Gastroesophageal sphincter (tissue), 3 donors: ENCODE data around the gene TFEB.

Source experiments
- CTCF ChIP-seq, 4 experiments: fragments of 200-600 bp in 2 of 4; fragments of 450-650 bp in 2 of 4; sonication (generic) in 1 of 4; IDR thresholded peaks; one replicate each; pipeline ENCODE4 v1.5.1; 2017 to 2019; ENCODE audit warnings: antibody characterized with exemption in 4 of 4, mild to moderate bottlenecking in 2 of 4, moderate library complexity in 2 of 4
- POLR2A ChIP-seq, 2 donors: fragments of 450-650 bp; IDR thresholded peaks; one replicate each; pipeline ENCODE4 v1.6.1; 2017; ENCODE audit warnings: antibody characterized with exemption in 2 of 2, mild to moderate bottlenecking in 2 of 2, moderate library complexity in 1 of 2

DNA sequence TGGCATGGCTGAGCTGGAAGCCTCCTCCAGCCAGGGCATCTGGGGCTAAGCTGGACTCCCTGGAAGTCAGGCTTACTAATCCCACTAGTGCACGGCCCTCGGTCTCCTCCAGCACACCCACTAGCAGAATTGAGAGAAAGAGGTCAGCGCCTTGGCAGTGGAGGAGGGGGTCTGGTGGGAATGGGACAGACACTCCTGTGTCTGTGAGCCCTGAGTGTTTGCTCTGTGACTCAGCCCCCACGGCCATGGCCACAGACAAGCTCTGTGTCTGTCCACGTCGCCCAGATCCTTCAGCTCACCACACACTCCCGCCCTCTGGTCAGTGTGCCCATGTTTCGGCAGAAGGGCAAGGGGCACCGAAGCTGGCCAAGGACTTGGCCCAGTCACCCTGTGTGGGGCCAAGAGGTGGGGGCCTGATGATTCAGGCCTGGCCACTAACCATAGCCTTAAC is 88.3 kb downstream of the TFEB start:
- TF ChIP-seq CTCF (IDR thresholded peaks at IDR 0.05): no peak
- no peak for TF ChIP-seq POLR2A (IDR thresholded peaks at IDR 0.05)
